Umbilical cord (tissue), 2 donors: ENCODE measurements around the gene CDK3. TPM values are rescaled to one million over a fixed set of nuclear protein-coding genes. Genes with fewer than 3 reads are reported as not detected.
A peak's percentile ranks its signal among the peaks of the same experiment; 100 is the strongest.
"Not testable (repeated sequence)": the region's sequence is repeated elsewhere in the genome, so short reads cannot be mapped to it uniquely, and the experiment has no call there.

ENCODE experiments used
- DNase-seq: peaks from one replicate; pipeline ENCODE4 v3.0.0-alpha.2; 2015; ENCODE audit warnings: low spot score
- total RNA-seq: library from RNA; depleted of rRNA; stranded (reverse); fragments of >200 nt; gene quantifications from one replicate; pipeline ENCODE4 v1.2.3, GENCODE V29; 2014; ENCODE audit warnings: low replicate concordance; ENCODE audit not compliant: insufficient read depth

Gene CDK3
- total RNA-seq, 1 donor from 2014 or later, result not detected

GRCh38 chr17:76038050-76038449 lies 37.4 kb downstream of the CDK3 start:
- no peak for DNase-seq

- no peak for DNase-seq
These were observed 38.5 kb downstream of the CDK3 start for GRCh38 chr17:76039121-76039520.

- DNase-seq, result no peak
These were observed 39.7 kb downstream of the CDK3 start for GRCh38 chr17:76040376-76040775.

GRCh38 chr17:76042868-76043267 lies 42.2 kb downstream of the CDK3 start:
- DNase-seq, result not testable (repeated sequence)

GRCh38 chr17:76044475-76045007 lies 43.9 kb downstream of the CDK3 start:
- DNase-seq, result not testable (repeated sequence)

GRCh38 chr17:76046064-76046463 lies 45.4 kb downstream of the CDK3 start:
- DNase-seq, result no peak

GRCh38 chr17:76048025-76048605 lies 47.5 kb downstream of the CDK3 start:
- no peak for DNase-seq

- DNase-seq, result no peak
These were observed 48.1 kb downstream of the CDK3 start for GRCh38 chr17:76048711-76049110.

- DNase-seq, result no peak
These were observed 48.6 kb downstream of the CDK3 start for GRCh38 chr17:76049239-76049638.

- no peak for DNase-seq
These were observed 49.3 kb downstream of the CDK3 start for GRCh38 chr17:76049836-76050537.

- DNase-seq, result no peak
These were observed 50.1 kb downstream of the CDK3 start for GRCh38 chr17:76050538-76051467.

GRCh38 chr17:76051561-76051960 lies 50.9 kb downstream of the CDK3 start:
- DNase-seq, result no peak

GRCh38 chr17:76053246-76054111 lies 52.8 kb downstream of the CDK3 start:
- DNase-seq, result peak; percentile 29

GRCh38 chr17:76054112-76054476 lies 53.4 kb downstream of the CDK3 start:
- DNase-seq, result peak; percentile 38

Other genes with a start within 250 kb of the CDK3 start
- 31.5 TPM for gene GALK1, start 235.7 kb upstream of the CDK3 start, total RNA-seq
- gene UNK, start 216.0 kb upstream of the CDK3 start, total RNA-seq, result 7.5 TPM
- 8.9 TPM for gene UNC13D, start 156.5 kb upstream of the CDK3 start, total RNA-seq
- 13.7 TPM for gene WBP2, start 145.5 kb upstream of the CDK3 start, total RNA-seq
- 18.8 TPM for gene TRIM47, start 122.3 kb upstream of the CDK3 start, total RNA-seq
- gene TRIM65, start 103.9 kb upstream of the CDK3 start, total RNA-seq, result 13.0 TPM
- 34.2 TPM for gene MRPL38, start 96.0 kb upstream of the CDK3 start, total RNA-seq
- gene FBF1, start 59.8 kb upstream of the CDK3 start, total RNA-seq, result 6.7 TPM
- gene ACOX1, start 21.7 kb upstream of the CDK3 start, total RNA-seq, result 53.0 TPM
- not detected for gene TEN1, start 21.6 kb upstream of the CDK3 start, total RNA-seq
- gene EVPL, start 26.5 kb downstream of the CDK3 start, total RNA-seq, result 13.7 TPM
- gene SRP68, start 71.7 kb downstream of the CDK3 start, total RNA-seq, result 18.3 TPM
- 6.7 TPM for gene GALR2, start 73.9 kb downstream of the CDK3 start, total RNA-seq
- gene ZACN, start 78.3 kb downstream of the CDK3 start, total RNA-seq, result 1.7 TPM
- gene EXOC7, start 102.9 kb downstream of the CDK3 start, total RNA-seq, result 64.5 TPM
- gene FOXJ1, start 140.4 kb downstream of the CDK3 start, total RNA-seq, result 0.48 TPM
- gene RNF157, start 239.6 kb downstream of the CDK3 start, total RNA-seq, result 0.96 TPM